Measurements from ENCODE around the gene SLFN14. TPM values are rescaled to one million over a fixed set of nuclear protein-coding genes. Genes with fewer than 3 reads are reported as not detected.
A peak's percentile ranks its signal among the peaks of the same experiment; 100 is the strongest.

SLFN14 gene
- total and polyA plus RNA-seq, 7 donors: 0.01 to 0.12 TPM; not detected in 5

DNA sequence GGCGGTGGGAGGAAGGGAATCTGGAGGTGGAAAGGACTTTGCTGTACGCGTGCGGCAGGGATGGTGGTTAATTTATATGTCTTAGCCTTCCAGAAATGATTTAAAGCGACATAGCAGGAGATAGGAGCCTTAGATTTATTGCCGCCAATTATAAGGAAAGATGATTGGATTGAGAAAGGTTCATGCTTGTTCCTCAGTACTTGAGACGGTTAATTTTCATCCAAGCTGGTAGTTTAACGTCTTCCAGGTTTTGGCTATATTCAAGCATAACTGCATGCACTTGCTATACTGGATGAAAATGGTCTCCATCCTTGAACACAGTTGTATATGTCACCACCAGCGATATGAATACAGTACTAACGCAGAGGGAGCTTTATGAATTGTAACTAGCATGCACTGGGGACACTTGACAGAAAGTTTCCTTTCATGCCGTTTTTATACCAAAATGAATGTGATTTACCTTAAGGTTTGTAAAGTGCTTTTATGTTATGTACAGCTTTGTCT lies 18.4 kb upstream of the SLFN14 start:
- Histone ChIP-seq H3K4me1 (peaks cover 16% of the 10 kb centered on the region), H3K27ac (peak overlapping the region; percentile 94), H3K27me3 (ENCODE audit: insufficient read depth in 3 of 3, low read length in 2 of 3) (no peaks in the 10 kb centered on the region), H3K4me3 (peak overlapping the region; percentile 81), H3K9me3 (no peaks in the 10 kb centered on the region), H3K36me3 (ENCODE audit: insufficient read depth in 1 of 2, low read depth in 1 of 2) (peaks cover 4 to 33% of the 10 kb centered on the region in 2 donors)
- DNase-seq (no peak), ATAC-seq (no peak)
- intact Hi-C loops (cut with DNase I): loop anchor here in 1 of 2 donors (1.0 kb wide), 1 partner anchor 8 kb away; the partner anchor contains the start of gene AP2B1
- TF ChIP-seq, protein P1, sequence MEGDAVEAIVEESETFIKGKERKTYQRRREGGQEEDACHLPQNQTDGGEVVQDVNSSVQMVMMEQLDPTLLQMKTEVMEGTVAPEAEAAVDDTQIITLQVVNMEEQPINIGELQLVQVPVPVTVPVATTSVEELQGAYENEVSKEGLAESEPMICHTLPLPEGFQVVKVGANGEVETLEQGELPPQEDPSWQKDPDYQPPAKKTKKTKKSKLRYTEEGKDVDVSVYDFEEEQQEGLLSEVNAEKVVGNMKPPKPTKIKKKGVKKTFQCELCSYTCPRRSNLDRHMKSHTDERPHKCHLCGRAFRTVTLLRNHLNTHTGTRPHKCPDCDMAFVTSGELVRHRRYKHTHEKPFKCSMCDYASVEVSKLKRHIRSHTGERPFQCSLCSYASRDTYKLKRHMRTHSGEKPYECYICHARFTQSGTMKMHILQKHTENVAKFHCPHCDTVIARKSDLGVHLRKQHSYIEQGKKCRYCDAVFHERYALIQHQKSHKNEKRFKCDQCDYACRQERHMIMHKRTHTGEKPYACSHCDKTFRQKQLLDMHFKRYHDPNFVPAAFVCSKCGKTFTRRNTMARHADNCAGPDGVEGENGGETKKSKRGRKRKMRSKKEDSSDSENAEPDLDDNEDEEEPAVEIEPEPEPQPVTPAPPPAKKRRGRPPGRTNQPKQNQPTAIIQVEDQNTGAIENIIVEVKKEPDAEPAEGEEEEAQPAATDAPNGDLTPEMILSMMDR (IDR thresholded peaks at IDR 0.05): no peak
- WGBS, 3 donors: 3 to 4% (median 3%) methylated on average over 11 of the region's 11 CpGs

- DNase-seq (peak; percentile 88 to 94), ATAC-seq (peak; percentile 97 to 98 (median 98))
- peak within 1 kb of the TSS; percentile 94 for H3K27ac ChIP-seq
- H3K36me3 ChIP-seq (ENCODE audit: insufficient read depth in 1 of 2, low read depth in 1 of 2): peaks cover 4 to 39% of the 10 kb centered on the region in 2 donors
- intact Hi-C loops (cut with DNase I): loop anchor here in 1 of 2 donors (1.0 kb wide), 1 partner anchor 9 kb away; the partner anchor contains the start of gene AP2B1
- peaks cover 16% of the 10 kb centered on the region for H3K4me1 ChIP-seq
- 0 to 1% (median 1%) methylated on average over 45 of the region's 45 CpGs for WGBS, 3 donors
- peak within 1 kb of the TSS; percentile 81 for H3K4me3 ChIP-seq
- H3K9me3 ChIP-seq: no peaks in the 10 kb centered on the region
- no peaks in the 10 kb centered on the region for H3K27me3 ChIP-seq (ENCODE audit: insufficient read depth in 3 of 3, low read length in 2 of 3)
- TF ChIP-seq, protein P1 (IDR thresholded peaks at IDR 0.05): no peak
These were observed 17.7 kb upstream of the SLFN14 start, which contains the start of gene PEX12 for GRCh38 chr17:35578197-35578928. TSS of gene PEX12 (minus strand) at chr17:35578571. CDS start at chr17:35578021, 550 bp downstream.

- Histone ChIP-seq H3K36me3 (ENCODE audit: insufficient read depth in 1 of 2, low read depth in 1 of 2) (peaks cover 4 to 41% of the 10 kb centered on the region in 2 donors), H3K27ac (peak overlapping the region; percentile 94), H3K27me3 (ENCODE audit: insufficient read depth in 3 of 3, low read length in 2 of 3) (no peaks in the 10 kb centered on the region), H3K4me3 (peak overlapping the region; percentile 81), H3K4me1 (peaks cover 16% of the 10 kb centered on the region), H3K9me3 (no peaks in the 10 kb centered on the region)
- TF ChIP-seq, protein P1 (IDR thresholded peaks at IDR 0.05): no peak
- intact Hi-C loops (cut with DNase I): loop anchor here in 1 of 2 donors (1.0 kb wide), 1 partner anchor 9 kb away; the partner anchor contains the start of gene AP2B1
- 1 to 3% (median 2%) methylated on average over 8 of the region's 8 CpGs for WGBS, 3 donors
- DNase-seq (no peak), ATAC-seq (peak; percentile 53 to 71 (median 59))
These were observed 17.2 kb upstream of the SLFN14 start for GRCh38 chr17:35577830-35578196.

DNA sequence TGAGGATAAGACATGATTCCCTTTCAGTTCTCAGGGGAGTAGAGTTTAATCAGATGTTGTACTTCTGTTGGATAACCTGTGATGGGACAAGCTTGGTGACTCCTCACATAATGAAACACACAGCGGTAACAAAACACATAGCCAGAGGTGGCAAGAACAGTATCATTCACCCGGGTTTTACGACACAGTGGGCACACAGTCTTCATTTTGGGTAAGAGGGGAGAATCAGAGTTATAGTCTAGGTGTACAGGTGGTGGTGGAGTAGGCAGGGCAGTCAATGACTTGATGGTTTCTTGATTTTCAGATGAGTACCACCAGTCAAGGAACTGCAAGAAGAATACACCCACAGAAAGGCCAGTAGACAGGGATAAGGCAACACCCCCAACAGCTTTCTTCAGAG lies 15.1 kb upstream of the SLFN14 start:
- DNase-seq (no peak), ATAC-seq (no peak)
- no peak overlapping the region for H3K4me3 ChIP-seq
- H3K9me3 ChIP-seq: no peaks in the 10 kb centered on the region
- intact Hi-C loops (cut with DNase I): no loop called here
- H3K4me1 ChIP-seq: peaks cover 16% of the 10 kb centered on the region
- WGBS, 3 donors: 84 to 90% (median 86%) methylated on average over 3 of the region's 3 CpGs
- TF ChIP-seq, protein P1 (IDR thresholded peaks at IDR 0.05): no peak
- no peaks in the 10 kb centered on the region for H3K27me3 ChIP-seq (ENCODE audit: insufficient read depth in 3 of 3, low read length in 2 of 3)
- H3K27ac ChIP-seq: no peak overlapping the region
- H3K36me3 ChIP-seq (ENCODE audit: insufficient read depth in 1 of 2, low read depth in 1 of 2): peaks cover 4 to 41% of the 10 kb centered on the region in 2 donors
